Bone marrow (tissue), 2 donors: ENCODE measurements around the gene LRP1B.
"Not testable (repeated sequence)": the region's sequence is repeated elsewhere in the genome, so short reads cannot be mapped to it uniquely, and the experiment has no call there.

Experiments used
- DNase-seq, 2 donors: peaks; one replicate each; lab custom pipeline; 2025; lab: John Stamatoyannopoulos, UW

Gene LRP1B

GRCh38 chr2:141035846-141036420 lies 1094.9 kb downstream of the LRP1B start:
- DNase-seq = no peak

- no peak for DNase-seq
Observed at GRCh38 chr2:141029428-141030078, 1101.3 kb downstream of the LRP1B start.

GRCh38 chr2:141027221-141027620 lies 1103.6 kb downstream of the LRP1B start:
- DNase-seq = no peak

GRCh38 chr2:141021611-141022010 lies 1109.2 kb downstream of the LRP1B start:
- DNase-seq = no peak

GRCh38 chr2:141021109-141021508 lies 1109.7 kb downstream of the LRP1B start:
- no peak for DNase-seq

- DNase-seq = no peak
Observed at GRCh38 chr2:141020346-141020745, 1110.5 kb downstream of the LRP1B start.

GRCh38 chr2:141015341-141016047 lies 1115.3 kb downstream of the LRP1B start:
- no peak for DNase-seq

- DNase-seq = no peak
Observed at GRCh38 chr2:141003967-141004657, 1126.7 kb downstream of the LRP1B start.

GRCh38 chr2:141001750-141002149 lies 1129.1 kb downstream of the LRP1B start:
- DNase-seq = no peak

- no peak for DNase-seq
Observed at GRCh38 chr2:140998577-140998976, 1132.2 kb downstream of the LRP1B start.

GRCh38 chr2:140998017-140998416 lies 1132.8 kb downstream of the LRP1B start:
- DNase-seq = no peak

GRCh38 chr2:140994856-140995255 lies 1136.0 kb downstream of the LRP1B start:
- no peak for DNase-seq

GRCh38 chr2:140990416-140990815 lies 1140.4 kb downstream of the LRP1B start:
- no peak for DNase-seq

- DNase-seq = no peak
Observed at GRCh38 chr2:140988597-140988996, 1142.2 kb downstream of the LRP1B start.

- DNase-seq = no peak
Observed at GRCh38 chr2:140986456-140986855, 1144.4 kb downstream of the LRP1B start.

- DNase-seq = no peak
Observed at GRCh38 chr2:140975237-140975636, 1155.6 kb downstream of the LRP1B start.

- DNase-seq = no peak
Observed at GRCh38 chr2:140972724-140973123, 1158.1 kb downstream of the LRP1B start.

- not testable (repeated sequence) for DNase-seq
Observed at GRCh38 chr2:140964324-140964723, 1166.5 kb downstream of the LRP1B start.

GRCh38 chr2:140949932-140950331 lies 1180.9 kb downstream of the LRP1B start:
- no peak for DNase-seq

GRCh38 chr2:140947236-140947635 lies 1183.6 kb downstream of the LRP1B start:
- no peak for DNase-seq

GRCh38 chr2:140943867-140944266 lies 1186.9 kb downstream of the LRP1B start:
- DNase-seq = no peak

- DNase-seq = no peak
Observed at GRCh38 chr2:140942284-140942683, 1188.5 kb downstream of the LRP1B start.

GRCh38 chr2:140929849-140930248 lies 1201.0 kb downstream of the LRP1B start:
- no peak for DNase-seq
